ENCODE data around the gene TTC23L. TPM values are rescaled to one million over a fixed set of nuclear protein-coding genes. Genes with fewer than 3 reads are reported as not detected.

TTC23L gene
- total and polyA plus RNA-seq, 2 of the 8 experiments (the other 6 are each of a cell fraction or from before 2014, with no cell fraction given) = 1.1 to 2.4 TPM

GRCh38 chr5:34859253-34859652 is 20.3 kb downstream of the TTC23L start (continued):
- TF ChIP-seq POU5F1 (IDR thresholded peaks at IDR 0.05; ENCODE audit: low read depth, low read length) = no peak

Data from H1 (cell line).